Endodermal cell (in vitro differentiated cells): ENCODE data around the gene PKD1. TPM values are rescaled to one million over a fixed set of nuclear protein-coding genes. Genes with fewer than 3 reads are reported as not detected.

ENCODE experiments used
- DNase-seq: peaks from one replicate; pipeline ENCODE4 v3.0.0-alpha.2; 2017
- H3K27ac ChIP-seq: 2 replicates; pipeline ENCODE4 v1.5.1; 2013; ENCODE audit warnings: mild to moderate bottlenecking, low read depth, low read length, moderate library complexity
- H3K27me3 ChIP-seq: 2 replicates; pipeline ENCODE4 v1.6.1; 2013; ENCODE audit warnings: mild to moderate bottlenecking, low read length, moderate library complexity; ENCODE audit not compliant: insufficient read depth, control insufficient read depth, poor library complexity, severe bottlenecking
- H3K36me3 ChIP-seq: 2 replicates; pipeline ENCODE4 v1.7.0; 2013; ENCODE audit warnings: mild to moderate bottlenecking, low read length, moderate library complexity; ENCODE audit not compliant: control insufficient read depth, insufficient read depth
- H3K4me1 ChIP-seq: one replicate; pipeline ENCODE4 v1.7.0; 2013; ENCODE audit warnings: low read length; ENCODE audit not compliant: control insufficient read depth, insufficient read depth
- H3K4me3 ChIP-seq: 2 replicates; pipeline ENCODE4 v1.5.1; 2013; ENCODE audit warnings: mild to moderate bottlenecking, low read length, moderate library complexity
- H3K9ac ChIP-seq: 2 replicates; pipeline ENCODE4 v1.6.1; 2013; ENCODE audit warnings: mild to moderate bottlenecking, low read length, moderate library complexity; ENCODE audit not compliant: poor library complexity, severe bottlenecking; ENCODE audit errors: extremely low read depth
- H3K9me3 ChIP-seq: 2 replicates; pipeline ENCODE4 v1.6.1; 2013; ENCODE audit warnings: mild to moderate bottlenecking, low read length, moderate library complexity; ENCODE audit not compliant: control insufficient read depth
- H3K27ac Mint-ChIP-seq: 2 replicates; pipeline ENCODE4 v1.8.0; 2020; ENCODE audit warnings: mixed read lengths
- H3K27me3 Mint-ChIP-seq: 2 replicates; pipeline ENCODE4 v1.8.0; 2021; ENCODE audit warnings: mild to moderate bottlenecking, mixed read lengths; ENCODE audit not compliant: insufficient read depth
- H3K36me3 Mint-ChIP-seq: 2 replicates; pipeline ENCODE4 v1.8.0; 2020; ENCODE audit warnings: low read depth, mixed read lengths
- H3K4me1 Mint-ChIP-seq: 2 replicates; pipeline ENCODE4 v1.8.0; 2020; ENCODE audit warnings: mixed read lengths
- H3K4me3 Mint-ChIP-seq: 2 replicates; pipeline ENCODE4 v1.8.0; 2020; ENCODE audit warnings: mild to moderate bottlenecking, moderate library complexity, mixed read lengths
- H3K9me3 Mint-ChIP-seq: 2 replicates; pipeline ENCODE4 v1.8.0; 2020; ENCODE audit warnings: mild to moderate bottlenecking, mixed read lengths
- CTCF ChIP-seq: fragments of 200-600 bp; sonication (generic); conservative IDR thresholded peaks from 2 replicates; pipeline ENCODE4 v1.5.0; 2021; ENCODE audit warnings: antibody characterized with exemption, mild to moderate bottlenecking
- WGBS, 2 experiments: methylation state at CpG; one replicate each; pipeline versions ENCODE4 v1.1.5 to v1.1.7; 2013; ENCODE audit warnings: missing lambda C conversion rate in 2 of 2, mixed read lengths in 1 of 2; ENCODE audit not compliant: insufficient coverage in 1 of 2, insufficient read length in 1 of 2; 5-methylcytosine and 5-hydroxymethylcytosine counted together
- total RNA-seq, 2 donors: library from RNA; stranded (reverse); fragmentation: NEBNext Ultra II Directional in 1 of 2; extraction: Animal tissue kit (Norgen Biotek cat#: 25700) in 1 of 2; gene quantifications; 2 replicates in 1 of 2; 3 replicates in 1 of 2; pipeline ENCODE4 v1.2.1, GENCODE V29; 2021

Gene PKD1
- total RNA-seq, 2 donors from 2014 or later = 104 to 110 TPM

- H3K36me3 Mint-ChIP-seq = peaks cover 32% of the 10 kb centered on the region
- WGBS, 2 experiments = 93 to 98% methylated on average over 20 to 28 of the region's 28 CpGs
- no peaks in the 10 kb centered on the region for H3K9me3 Mint-ChIP-seq
- no peak overlapping the region for H3K27ac Mint-ChIP-seq
- Histone ChIP-seq H3K36me3 (peaks cover 19% of the 10 kb centered on the region), H3K9me3 (no peaks in the 10 kb centered on the region), H3K9ac (no peak overlapping the region), H3K27me3 (no peaks in the 10 kb centered on the region), H3K4me1 (no peaks in the 10 kb centered on the region), H3K27ac (no peak overlapping the region), H3K4me3 (no peak overlapping the region)
- no peak for TF ChIP-seq CTCF
- no peaks in the 10 kb centered on the region for H3K27me3 Mint-ChIP-seq
- no peaks in the 10 kb centered on the region for H3K4me1 Mint-ChIP-seq
- no peak overlapping the region for H3K4me3 Mint-ChIP-seq
- no peak for DNase-seq
Observed at GRCh38 chr16:2171601-2172178, 36.0 kb upstream of the PKD1 start.

DNA sequence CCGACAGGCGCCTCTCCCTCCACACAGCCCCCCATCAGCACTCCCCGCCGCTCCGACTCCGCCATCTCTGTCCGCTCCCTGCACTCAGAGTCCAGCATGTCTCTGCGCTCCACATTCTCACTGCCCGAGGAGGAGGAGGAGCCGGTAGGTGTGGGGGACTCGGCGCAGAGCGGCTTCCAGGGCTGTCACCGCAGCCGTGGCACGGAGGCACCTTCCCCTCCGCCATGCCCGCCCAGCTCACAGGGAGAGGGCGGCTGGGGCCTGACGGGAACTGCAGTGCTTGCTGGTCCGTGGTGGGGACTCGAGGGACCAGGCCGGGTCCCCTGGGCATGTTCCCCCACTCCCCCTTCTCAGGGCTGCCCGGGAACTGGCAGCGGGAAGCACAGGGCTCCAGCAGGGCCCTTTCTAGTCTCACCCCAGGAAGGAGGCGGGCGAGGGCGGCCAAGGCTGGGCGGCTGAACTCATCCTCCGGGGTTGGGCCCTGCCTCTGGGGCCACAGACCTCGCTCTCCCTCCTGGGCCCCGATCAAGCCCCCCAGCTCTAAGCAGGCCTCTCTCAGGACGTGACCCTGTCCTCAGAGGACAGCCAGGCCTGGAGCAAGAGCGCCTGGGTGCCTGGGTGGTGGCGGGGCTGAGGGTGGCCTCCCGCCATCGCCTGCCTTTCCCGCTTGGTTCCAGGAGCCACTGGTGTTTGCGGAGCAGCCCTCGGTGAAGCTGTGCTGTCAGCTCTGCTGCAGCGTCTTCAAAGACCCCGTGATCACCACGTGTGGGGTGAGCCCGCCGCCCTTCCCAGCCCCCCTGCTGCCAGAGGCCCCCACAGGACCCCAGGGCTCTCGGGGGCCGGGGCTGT, 35.1 kb upstream of the PKD1 start:
- Mint-ChIP-seq H3K36me3 (peaks cover 35% of the 10 kb centered on the region), H3K27me3 (no peaks in the 10 kb centered on the region), H3K27ac (no peak overlapping the region), H3K9me3 (no peaks in the 10 kb centered on the region), H3K4me3 (no peak overlapping the region), H3K4me1 (no peaks in the 10 kb centered on the region)
- H3K4me3 ChIP-seq = no peak overlapping the region
- 94 to 95% methylated on average over 16 to 47 of the region's 47 CpGs for WGBS, 2 experiments
- H3K27me3 ChIP-seq = no peaks in the 10 kb centered on the region
- peaks cover 19% of the 10 kb centered on the region for H3K36me3 ChIP-seq
- no peaks in the 10 kb centered on the region for H3K4me1 ChIP-seq
- H3K9me3 ChIP-seq = no peaks in the 10 kb centered on the region
- H3K9ac ChIP-seq = no peak overlapping the region
- no peak for TF ChIP-seq CTCF
- DNase-seq = no peak
- no peak overlapping the region for H3K27ac ChIP-seq

DNA sequence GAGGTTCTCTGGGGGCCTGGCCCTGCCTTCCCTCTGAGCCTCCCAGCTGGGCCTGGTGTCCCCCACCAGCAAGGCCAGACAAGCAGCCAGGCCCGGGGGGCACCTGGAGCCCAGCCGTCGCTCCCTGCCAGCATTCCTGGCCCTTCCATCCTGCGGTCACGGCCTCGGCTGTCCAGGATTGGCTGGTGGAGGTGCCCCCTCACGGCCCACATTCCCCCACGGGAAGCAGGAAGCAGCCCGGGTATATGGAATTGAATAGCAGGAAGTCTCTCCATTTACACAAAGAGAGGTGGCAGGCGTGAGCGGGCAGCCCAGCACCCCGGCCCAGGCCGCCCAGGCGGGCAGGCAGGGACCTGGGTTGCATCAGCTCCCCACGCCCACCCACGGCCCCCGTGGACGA, 34.4 kb upstream of the PKD1 start:
- H3K27me3 Mint-ChIP-seq = no peaks in the 10 kb centered on the region
- WGBS, 2 experiments = 95 to 99% methylated on average over 12 to 18 of the region's 18 CpGs
- no peaks in the 10 kb centered on the region for H3K4me1 ChIP-seq
- no peak for DNase-seq
- peaks cover 36% of the 10 kb centered on the region for H3K36me3 Mint-ChIP-seq
- H3K27me3 ChIP-seq = no peaks in the 10 kb centered on the region
- H3K4me3 ChIP-seq = no peak overlapping the region
- H3K4me1 Mint-ChIP-seq = no peaks in the 10 kb centered on the region
- H3K36me3 ChIP-seq = peaks cover 19% of the 10 kb centered on the region
- no peak overlapping the region for H3K4me3 Mint-ChIP-seq
- H3K27ac ChIP-seq = no peak overlapping the region
- no peak overlapping the region for H3K27ac Mint-ChIP-seq
- no peak overlapping the region for H3K9ac ChIP-seq
- TF ChIP-seq CTCF = no peak
- H3K9me3 ChIP-seq = no peaks in the 10 kb centered on the region
- H3K9me3 Mint-ChIP-seq = no peaks in the 10 kb centered on the region
